ENCODE results near the gene PLD1. TPM values are rescaled to one million over a fixed set of nuclear protein-coding genes. Genes with fewer than 3 reads are reported as not detected.
"Not testable (repeated sequence)": the region's sequence is repeated elsewhere in the genome, so short reads cannot be mapped to it uniquely, and the experiment has no call there.

PLD1 gene
- total RNA-seq (10 to 100 TPM; 49.0 to 79.5 (median 59.9) TPM), polyA plus RNA-seq (17.0 TPM)
- long read RNA-seq, donor 1, full-length matches to known transcripts, result 1 of 30 reads
- long read RNA-seq, donor 1, partial matches to known transcripts, result 8 of 30 reads
- long read RNA-seq, donor 1, other reads (novel, unspliced or antisense), result 21 of 30 reads
- long read RNA-seq, donor 2, partial matches to known transcripts, result 2 of 7 reads
- long read RNA-seq, donor 2, other reads (novel, unspliced or antisense), result 5 of 7 reads
- long read RNA-seq, donor 3, full-length matches to known transcripts, result 3 of 47 reads
- long read RNA-seq, donor 3, partial matches to known transcripts, result 10 of 47 reads
- long read RNA-seq, donor 3, other reads (novel, unspliced or antisense), result 34 of 47 reads
- long read RNA-seq, donor 4, partial matches to known transcripts, result 5 of 12 reads
- long read RNA-seq, donor 4, other reads (novel, unspliced or antisense), result 6 of 12 reads

DNA sequence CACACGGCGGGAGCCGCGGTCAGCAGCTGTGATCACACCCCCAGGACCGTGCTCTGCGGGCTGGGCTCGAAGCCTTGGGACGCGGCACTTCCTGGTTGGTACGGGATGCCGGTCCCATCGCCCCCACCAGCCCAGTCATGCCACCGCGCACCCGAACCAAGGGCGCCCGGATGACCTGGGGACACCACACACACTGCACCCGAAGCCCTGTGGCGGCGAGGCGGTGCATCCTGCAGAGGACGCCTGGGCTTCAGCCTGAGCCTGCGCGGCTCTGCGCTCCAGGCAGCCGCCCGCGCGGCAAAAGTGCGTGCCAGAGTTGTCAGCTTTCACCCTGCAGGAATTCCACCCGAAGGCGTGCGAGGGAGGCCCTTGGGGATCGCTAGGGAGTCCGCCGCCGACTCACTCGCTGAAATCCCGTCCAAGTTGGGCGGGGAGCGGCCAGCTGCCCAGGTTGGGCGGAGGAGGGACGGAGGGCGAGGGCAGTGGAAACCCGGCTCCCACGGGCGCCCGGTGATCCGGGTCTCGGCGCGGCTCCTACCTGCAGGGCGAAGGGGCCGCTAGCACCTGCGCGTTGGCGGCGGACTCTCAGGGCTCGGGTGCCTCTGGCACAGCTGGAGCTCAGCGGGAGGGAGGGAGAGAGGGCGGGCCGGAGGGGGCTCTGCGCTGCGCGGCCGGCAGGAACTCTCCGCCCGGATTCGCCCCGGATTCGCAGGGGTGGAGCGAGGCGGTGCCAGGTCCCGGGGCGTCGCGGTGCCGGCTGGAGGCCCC, at the start of gene PLD1:
PLD1 (minus strand) TSS at position 623 of the 768 bp plus-strand sequence. CDS start 72,432 bp downstream, outside the sequence.
- Histone ChIP-seq H3K9me3 (ENCODE audit: control insufficient read depth, low read length) (no peaks in the 10 kb centered on the region), H3K27ac (ENCODE audit: low read length) (peak within 1 kb of the TSS; percentile 51), H3K27me3 (ENCODE audit: control insufficient read depth, insufficient read depth) (no peaks in the 10 kb centered on the region), H3K4me1 (ENCODE audit: control insufficient read depth, insufficient read depth, low read length) (peaks cover 4% of the 10 kb centered on the region), H3K4me3 (ENCODE audit: low read length) (peak within 1 kb of the TSS; percentile 57)
- ATAC-seq, result peak; percentile 91 to 92
- under 1% methylated on average over 78 of the region's 78 CpGs for WGBS
- intact Hi-C loops (cut with DNase I), result no loop called here
- peak; percentile 94 to 97 (median 97) for DNase-seq

- not testable (repeated sequence) for DNase-seq; H3K4me1 ChIP-seq (ENCODE audit: control insufficient read depth, insufficient read depth, low read length); ATAC-seq; H3K27ac ChIP-seq (ENCODE audit: low read length); H3K27me3 ChIP-seq (ENCODE audit: control insufficient read depth, insufficient read depth); H3K9me3 ChIP-seq (ENCODE audit: control insufficient read depth, low read length); H3K4me3 ChIP-seq (ENCODE audit: low read length)
- WGBS, result 96% methylated on average over 4 of the region's 4 CpGs
- intact Hi-C loops (cut with DNase I), result loop anchor here in 1 of 4 donors (10.0 kb wide), 1 partner anchor 714 kb away; no protein-coding TSS in a partner anchor
Measured at GRCh38 chr3:171858770-171859169, 48.5 kb upstream of the PLD1 start.

- Histone ChIP-seq H3K27ac (ENCODE audit: low read length) (no peak overlapping the region), H3K27me3 (ENCODE audit: control insufficient read depth, insufficient read depth) (no peaks in the 10 kb centered on the region), H3K9me3 (ENCODE audit: control insufficient read depth, low read length) (no peaks in the 10 kb centered on the region), H3K4me3 (ENCODE audit: low read length) (no peak overlapping the region), H3K4me1 (ENCODE audit: control insufficient read depth, insufficient read depth, low read length) (no peaks in the 10 kb centered on the region)
- ATAC-seq (no peak), DNase-seq (no peak)
- 83% methylated on average over 2 of the region's 2 CpGs for WGBS
- intact Hi-C loops (cut with DNase I), result loop anchor here in 1 of 4 donors (10.0 kb wide), 1 partner anchor 710 kb away; no protein-coding TSS in a partner anchor
Measured at GRCh38 chr3:171854649-171855305, 44.5 kb upstream of the PLD1 start.

GRCh38 chr3:171851660-171852058, 41.4 kb upstream of the PLD1 start:
- 78% methylated on average over 5 of the region's 5 CpGs for WGBS
- Histone ChIP-seq H3K27ac (ENCODE audit: low read length) (no peak overlapping the region), H3K27me3 (ENCODE audit: control insufficient read depth, insufficient read depth) (no peaks in the 10 kb centered on the region), H3K9me3 (ENCODE audit: control insufficient read depth, low read length) (no peaks in the 10 kb centered on the region), H3K4me1 (ENCODE audit: control insufficient read depth, insufficient read depth, low read length) (no peaks in the 10 kb centered on the region), H3K4me3 (ENCODE audit: low read length) (no peak overlapping the region)
- intact Hi-C loops (cut with DNase I), result loop anchor here in 1 of 4 donors (10.0 kb wide), 1 partner anchor 707 kb away; no protein-coding TSS in a partner anchor
- ATAC-seq (peak in 1 of 2 donors; percentile 66), DNase-seq (no peak)

DNA sequence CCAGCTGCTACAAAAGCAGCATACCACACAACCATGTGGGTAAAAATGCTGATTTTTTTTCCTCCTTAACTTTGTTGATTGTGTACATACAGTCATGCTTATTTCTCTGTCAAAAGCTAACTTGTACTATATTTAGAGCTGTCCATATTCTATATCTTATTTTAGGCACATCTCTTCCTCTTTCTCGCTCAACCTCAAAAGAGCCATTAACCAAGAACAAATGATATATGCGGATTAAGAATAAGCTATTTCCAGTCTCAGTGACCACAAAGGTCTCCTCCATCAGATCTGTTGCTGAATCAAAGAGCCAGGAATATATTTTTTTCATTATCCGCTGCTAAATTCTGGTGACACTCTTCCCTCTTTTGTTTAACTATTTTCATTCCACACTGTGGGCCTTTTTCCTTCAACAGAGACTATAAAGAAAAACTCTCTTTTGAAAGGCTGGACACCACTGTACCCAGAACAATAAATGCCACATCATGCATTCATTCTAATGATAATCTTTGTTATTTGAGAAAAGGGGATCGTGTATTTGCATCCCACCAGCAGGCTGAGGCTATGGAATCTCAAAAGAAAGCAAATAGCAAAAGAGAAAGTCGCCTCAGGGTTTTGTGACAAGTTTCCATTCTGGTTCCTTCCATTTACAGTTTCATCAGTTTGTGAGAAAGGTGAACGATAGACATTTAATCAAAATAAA, 40.8 kb upstream of the PLD1 start:
- 81% methylated on average over 6 of the region's 6 CpGs for WGBS
- Histone ChIP-seq H3K4me1 (ENCODE audit: control insufficient read depth, insufficient read depth, low read length) (no peaks in the 10 kb centered on the region), H3K4me3 (ENCODE audit: low read length) (no peak overlapping the region), H3K9me3 (ENCODE audit: control insufficient read depth, low read length) (no peaks in the 10 kb centered on the region), H3K27ac (ENCODE audit: low read length) (no peak overlapping the region), H3K27me3 (ENCODE audit: control insufficient read depth, insufficient read depth) (no peaks in the 10 kb centered on the region)
- intact Hi-C loops (cut with DNase I), result loop anchor here in 1 of 4 donors (10.0 kb wide), 1 partner anchor 706 kb away; no protein-coding TSS in a partner anchor
- ATAC-seq (no peak), DNase-seq (no peak)

DNA sequence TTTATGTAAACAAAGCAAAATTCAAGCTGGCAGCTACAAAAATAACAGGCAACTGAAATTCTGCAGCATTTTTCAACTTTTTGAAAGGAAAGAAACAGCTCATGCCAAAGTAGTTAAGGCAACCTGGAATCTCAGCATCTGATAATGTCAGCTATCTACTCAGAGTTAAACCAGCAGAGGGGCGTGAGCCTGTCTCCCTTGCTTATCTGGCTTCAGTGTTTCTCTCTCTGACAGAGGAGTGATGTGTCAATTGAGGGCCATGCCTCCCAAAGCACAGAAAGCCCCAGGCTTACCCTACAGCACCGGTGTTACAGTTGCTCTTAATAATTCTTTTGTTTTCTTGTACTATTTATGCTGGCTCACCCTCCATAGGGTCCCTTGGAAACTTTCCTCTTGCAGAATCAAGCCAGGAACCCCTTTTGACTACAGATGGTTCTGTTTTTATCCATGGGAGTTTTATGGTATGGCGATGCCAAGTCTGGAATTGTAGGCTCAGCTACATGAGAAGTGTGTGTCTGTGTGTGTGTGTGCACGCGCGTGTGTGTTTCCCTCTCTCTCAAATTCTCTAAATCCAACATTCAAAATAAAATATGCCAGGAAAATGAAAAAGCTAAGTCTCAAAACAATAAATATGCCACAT, 40.2 kb upstream of the PLD1 start:
- H3K4me3 ChIP-seq (ENCODE audit: low read length), result no peak overlapping the region
- no peaks in the 10 kb centered on the region for H3K9me3 ChIP-seq (ENCODE audit: control insufficient read depth, low read length)
- intact Hi-C loops (cut with DNase I), result loop anchor here in 1 of 4 donors (10.0 kb wide), 1 partner anchor 706 kb away; no protein-coding TSS in a partner anchor
- DNase-seq, result no peak
- H3K4me1 ChIP-seq (ENCODE audit: control insufficient read depth, insufficient read depth, low read length), result no peaks in the 10 kb centered on the region
- WGBS, result 59% methylated on average over 6 of the region's 6 CpGs
- ATAC-seq, result peak; percentile 48 to 62
- H3K27me3 ChIP-seq (ENCODE audit: control insufficient read depth, insufficient read depth), result no peaks in the 10 kb centered on the region
- no peak overlapping the region for H3K27ac ChIP-seq (ENCODE audit: low read length)

GRCh38 chr3:171849617-171850319, 39.5 kb upstream of the PLD1 start:
- Histone ChIP-seq H3K4me3 (ENCODE audit: low read length) (no peak overlapping the region), H3K27me3 (ENCODE audit: control insufficient read depth, insufficient read depth) (no peaks in the 10 kb centered on the region), H3K27ac (ENCODE audit: low read length) (no peak overlapping the region), H3K9me3 (ENCODE audit: control insufficient read depth, low read length) (no peaks in the 10 kb centered on the region), H3K4me1 (ENCODE audit: control insufficient read depth, insufficient read depth, low read length) (no peaks in the 10 kb centered on the region)
- no peak for ATAC-seq
- intact Hi-C loops (cut with DNase I), result loop anchor here in 1 of 4 donors (10.0 kb wide), 1 partner anchor 705 kb away; no protein-coding TSS in a partner anchor
- 82% methylated on average over 6 of the region's 6 CpGs for WGBS
- no peak for DNase-seq

DNA sequence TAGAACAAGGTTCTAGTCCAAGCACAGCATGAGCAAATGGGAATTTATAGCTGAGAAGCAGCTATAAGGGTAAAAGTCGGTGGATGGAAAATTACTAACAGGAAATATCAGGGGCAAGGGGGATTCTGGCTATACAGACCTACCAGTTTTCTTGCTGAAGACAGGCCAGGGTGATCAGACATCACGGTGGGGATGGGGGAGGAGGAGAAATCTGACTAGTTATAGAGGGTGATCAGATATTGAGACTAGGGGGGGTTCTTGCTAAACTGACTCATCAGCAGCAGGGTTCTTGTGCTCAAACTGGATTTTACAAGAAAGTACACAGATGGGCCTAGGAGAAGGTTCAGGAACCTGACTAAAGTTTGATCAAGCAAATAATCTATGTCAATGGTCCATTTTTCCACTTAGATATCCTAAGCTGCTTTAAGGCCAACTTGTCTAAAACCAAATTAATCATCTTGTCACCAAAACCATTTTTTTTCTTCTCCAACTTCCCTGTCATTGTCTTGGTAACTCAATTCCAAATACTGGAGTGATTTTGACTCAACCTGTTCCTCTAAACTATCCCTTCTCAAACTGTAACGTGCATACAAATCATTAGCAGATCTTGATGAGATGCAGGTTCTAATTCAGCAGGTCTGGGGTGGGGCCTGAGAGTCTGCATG, 37.4 kb upstream of the PLD1 start:
- no peaks in the 10 kb centered on the region for H3K27me3 ChIP-seq (ENCODE audit: control insufficient read depth, insufficient read depth)
- DNase-seq, result no peak
- H3K4me3 ChIP-seq (ENCODE audit: low read length), result no peak overlapping the region
- WGBS, result 76% methylated on average over 3 of the region's 3 CpGs
- H3K27ac ChIP-seq (ENCODE audit: low read length), result no peak overlapping the region
- H3K4me1 ChIP-seq (ENCODE audit: control insufficient read depth, insufficient read depth, low read length), result no peaks in the 10 kb centered on the region
- intact Hi-C loops (cut with DNase I), result no loop called here
- no peaks in the 10 kb centered on the region for H3K9me3 ChIP-seq (ENCODE audit: control insufficient read depth, low read length)
- ATAC-seq, result no peak

DNA sequence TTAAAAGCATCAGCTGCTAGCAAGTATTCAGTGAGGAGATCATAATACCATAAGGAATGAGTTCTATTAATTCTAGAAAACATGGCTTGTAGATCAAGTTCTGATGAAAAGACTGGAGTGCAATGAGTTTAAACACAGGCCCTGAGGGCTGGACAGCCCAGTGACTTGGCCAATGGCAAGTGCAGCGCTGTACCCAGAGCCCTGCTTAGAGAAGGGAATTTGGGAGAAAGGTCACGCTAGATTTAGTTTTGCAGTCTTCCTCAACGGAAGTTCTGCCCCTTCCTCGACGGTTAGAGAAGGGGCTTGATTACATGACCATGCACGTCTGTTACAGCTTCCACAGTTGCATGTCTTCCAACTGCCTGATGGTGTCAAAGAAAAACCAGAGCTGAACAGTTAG, 36.9 kb upstream of the PLD1 start:
- ATAC-seq (no peak), DNase-seq (no peak)
- Histone ChIP-seq H3K27me3 (ENCODE audit: control insufficient read depth, insufficient read depth) (no peaks in the 10 kb centered on the region), H3K4me1 (ENCODE audit: control insufficient read depth, insufficient read depth, low read length) (no peaks in the 10 kb centered on the region), H3K4me3 (ENCODE audit: low read length) (no peak overlapping the region), H3K9me3 (ENCODE audit: control insufficient read depth, low read length) (no peaks in the 10 kb centered on the region), H3K27ac (ENCODE audit: low read length) (no peak overlapping the region)
- 64% methylated on average over 6 of the region's 6 CpGs for WGBS
- intact Hi-C loops (cut with DNase I), result no loop called here
